HepG2 (cell line): ENCODE data around the gene PROC. TPM values are rescaled to one million over a fixed set of nuclear protein-coding genes. Genes with fewer than 3 reads are reported as not detected.
A peak's percentile ranks its signal among the peaks of the same experiment; 100 is the strongest.

Experiments
- BORCS8-MEF2B ChIP-seq: sonication (generic); formaldehyde crosslinking; IDR thresholded peaks from 2 replicates; pipeline ENCODE4 v1.8.0; 2022; ENCODE audit warnings: mild to moderate bottlenecking, missing genetic modification reagents
- BRCA1 ChIP-seq: sonication (generic); formaldehyde crosslinking; IDR thresholded peaks from 2 replicates; pipeline ENCODE4 v1.4.0; 2020; ENCODE audit warnings: missing genetic modification reagents
- CCDC6 ChIP-seq: sonication (generic); formaldehyde crosslinking; IDR thresholded peaks from 2 replicates; pipeline ENCODE4 v1.8.1; 2022; ENCODE audit warnings: mild to moderate bottlenecking, missing genetic modification reagents, moderate library complexity
- CEBPG ChIP-seq: IDR thresholded peaks from 2 replicates; pipeline ENCODE4 v1.6.1; 2016
- FOSL2 ChIP-seq: sonication (generic); formaldehyde crosslinking; IDR thresholded peaks from 2 replicates; pipeline ENCODE4 v1.4.0; 2020; ENCODE audit warnings: missing genetic modification reagents
- FOXA1 ChIP-seq, 2 experiments: fragments of 450-650 bp in 1 of 2; sonication (generic) in 1 of 2; formaldehyde crosslinking in 1 of 2; IDR thresholded peaks; 2 replicates each; pipeline versions ENCODE4 v1.4.0 to v1.6.1; 2016 to 2020; ENCODE audit warnings: missing genetic modification reagents in 1 of 2
- GZF1 ChIP-seq: sonication (generic); formaldehyde crosslinking; IDR thresholded peaks from 2 replicates; pipeline ENCODE4 v1.5.1; 2020; ENCODE audit warnings: mild to moderate bottlenecking, missing genetic modification reagents
- HMG20A ChIP-seq: IDR thresholded peaks from 2 replicates; pipeline ENCODE4 v1.6.1; 2016; ENCODE audit warnings: borderline replicate concordance
- HNRNPK ChIP-seq: fragments of 200-400 bp; formaldehyde crosslinking; IDR thresholded peaks from 2 replicates; pipeline ENCODE4 v1.6.1; 2018; ENCODE audit warnings: low read length, low read depth, moderate library complexity, mild to moderate bottlenecking; ENCODE audit not compliant: poor library complexity, severe bottlenecking
- MATR3 ChIP-seq: sonication (generic); formaldehyde crosslinking; IDR thresholded peaks from 2 replicates; pipeline ENCODE4 v1.4.0; 2020; ENCODE audit warnings: missing genetic modification reagents
- MEIS1 ChIP-seq: sonication (generic); formaldehyde crosslinking; IDR thresholded peaks from 2 replicates; pipeline ENCODE4 v1.9.0; 2021; ENCODE audit warnings: mild to moderate bottlenecking, missing genetic modification reagents, moderate library complexity, borderline replicate concordance
- NR1H2 ChIP-seq: sonication (generic); formaldehyde crosslinking; IDR thresholded peaks from 2 replicates; pipeline ENCODE4 v1.8.1; 2022; ENCODE audit warnings: low read depth, missing genetic modification reagents, borderline replicate concordance
- PAF1 ChIP-seq: IDR thresholded peaks from 2 replicates; pipeline ENCODE4 v1.6.1; 2016; ENCODE audit warnings: missing genetic modification reagents, missing compliant biosample characterization
- RXRB ChIP-seq: IDR thresholded peaks from 2 replicates; pipeline ENCODE4 v1.6.1; 2016; ENCODE audit warnings: borderline replicate concordance, missing genetic modification reagents, missing compliant biosample characterization
- SIN3B ChIP-seq: fragments of 150-350 bp; IDR thresholded peaks from 2 replicates; pipeline ENCODE4 v1.6.1; 2014; ENCODE audit warnings: low read length
- XRCC5 ChIP-seq: fragments of 200-400 bp; formaldehyde crosslinking; optimal IDR thresholded peaks from 2 replicates; pipeline ENCODE3; 2017; ENCODE audit warnings: mild to moderate bottlenecking, low read length
- ZNF557 ChIP-seq: sonication (generic); formaldehyde crosslinking; IDR thresholded peaks from 2 replicates; pipeline ENCODE4 v1.4.0; 2020; ENCODE audit warnings: missing genetic modification reagents
- ZNF639 ChIP-seq: conservative IDR thresholded peaks from 2 replicates; pipeline ENCODE4 v1.6.1; 2018; ENCODE audit warnings: missing genetic modification reagents
- ZNF7 ChIP-seq: IDR thresholded peaks from 2 replicates; pipeline ENCODE4 v1.6.1; 2016; ENCODE audit warnings: missing biosample characterization, missing genetic modification reagents
- polyA plus RNA-seq, 8 experiments: library from polyadenylated mRNA; depleted of rRNA in 3 of 8; stranded (reverse) in 7 of 8; unstranded in 1 of 8; fragments of >200 nt; fragmentation: Illumina TruSeq in 4 of 8; extraction: Trizol in 4 of 8; gene quantifications; 2 replicates each; pipeline versions ENCODE4 v1.2.1 to v1.2.3, GENCODE V29; 2011 to 2016; ENCODE audit warnings: low read depth in 4 of 8, missing spikeins in 1 of 8, mixed read lengths in 1 of 8; ENCODE audit not compliant: insufficient read depth in 1 of 8
- total RNA-seq, 5 experiments: library from RNA; depleted of rRNA; stranded (reverse); fragments of >200 nt; fragmentation: Illumina TruSeq; extraction: Trizol; gene quantifications; 2 replicates each; pipeline ENCODE4 v1.2.3, GENCODE V29; 2016; ENCODE audit warnings: low read depth in 1 of 5
- TF ChIP-seq, protein P1 (sequence below): sonication (generic); formaldehyde crosslinking; IDR thresholded peaks from 2 replicates; pipeline ENCODE4 v1.4.0; 2020; ENCODE audit warnings: missing genetic modification reagents, borderline replicate concordance
- TF ChIP-seq, protein P2 (sequence below): fragments of 450-650 bp; IDR thresholded peaks from 2 replicates; pipeline ENCODE4 v1.6.1; 2017; ENCODE audit warnings: mild to moderate bottlenecking
- TF ChIP-seq, protein P3 (sequence below): sonication (generic); formaldehyde crosslinking; IDR thresholded peaks from 2 replicates; pipeline ENCODE4 v1.4.0; 2020; ENCODE audit warnings: missing genetic modification reagents, borderline replicate concordance

The PROC gene
- total and polyA plus RNA-seq, 2 of the 13 experiments (the other 11 are each of a cell fraction or from before 2014, with no cell fraction given) = 134 to 185 TPM

DNA sequence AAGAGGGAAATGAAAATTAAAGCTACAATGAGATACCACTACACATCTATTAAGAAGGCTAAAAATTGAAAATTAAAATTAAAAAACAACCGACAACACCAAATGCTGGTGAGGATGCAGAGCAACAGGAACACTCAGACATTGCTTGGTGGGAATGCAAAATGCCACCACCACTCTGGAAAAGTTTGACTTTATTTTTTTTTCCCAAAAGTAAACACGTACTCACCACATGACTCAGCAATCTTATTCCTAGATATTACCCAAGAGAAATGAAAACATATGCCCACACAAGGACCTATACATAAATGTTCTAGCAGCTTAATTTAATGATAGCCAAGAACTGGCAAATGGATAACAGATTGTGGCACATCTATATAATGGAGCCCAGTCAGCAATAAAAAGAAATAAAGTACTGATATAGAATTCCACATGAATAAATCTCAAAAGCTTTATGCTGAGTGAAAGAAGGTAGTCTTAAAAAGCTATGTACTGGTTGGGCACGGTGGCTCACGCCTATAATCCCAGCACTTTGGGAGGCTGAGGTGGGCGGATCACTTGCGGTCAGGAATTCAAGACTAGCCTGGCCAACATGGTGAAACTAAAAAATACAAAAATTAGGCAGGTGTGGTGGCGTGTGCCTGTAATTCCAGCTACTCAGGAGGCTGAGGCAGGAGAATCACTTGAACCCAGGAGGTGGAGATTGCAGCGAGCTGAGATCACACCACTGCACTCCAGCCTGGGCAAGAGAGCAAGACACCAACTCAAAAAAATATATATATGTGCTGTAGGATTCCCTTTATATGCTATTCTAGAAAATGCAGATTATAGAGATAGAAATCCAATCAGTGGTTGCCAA lies 4.2 kb upstream of the PROC start (continued):
- TF ChIP-seq MATR3 (CRISPR knock-in tag) (no peak), GZF1 (CRISPR knock-in tag) (no peak), RXRB (CRISPR knock-in tag) (peak; percentile 76), HNRNPK (no peak), SIN3B (no peak), XRCC5 (no peak), FOXA1 (IDR thresholded peaks at IDR 0.05) (no peak; the same call in 1 of the 2 replicates), FOXA1 (CRISPR knock-in tag; IDR thresholded peaks at IDR 0.05) (peak; percentile 90), MEIS1 (CRISPR knock-in tag) (no peak), HMG20A (peak; percentile 78; the same call in 1 of the 2 replicates), PAF1 (CRISPR knock-in tag) (no peak), ZNF557 (no peak), CEBPG (peak; percentile 76), NR1H2 (CRISPR knock-in tag) (no peak), ZNF7 (CRISPR knock-in tag) (peak; percentile 96), FOSL2 (CRISPR knock-in tag) (peak; percentile 82), ZNF639 (CRISPR knock-in tag) (no peak), BORCS8-MEF2B (CRISPR knock-in tag) (no peak), CCDC6 (CRISPR knock-in tag) (0 out of 2 replicates have a peak, but pooled peaks have one; percentile 16), BRCA1 (CRISPR knock-in tag) (no peak)
- TF ChIP-seq, protein P1, sequence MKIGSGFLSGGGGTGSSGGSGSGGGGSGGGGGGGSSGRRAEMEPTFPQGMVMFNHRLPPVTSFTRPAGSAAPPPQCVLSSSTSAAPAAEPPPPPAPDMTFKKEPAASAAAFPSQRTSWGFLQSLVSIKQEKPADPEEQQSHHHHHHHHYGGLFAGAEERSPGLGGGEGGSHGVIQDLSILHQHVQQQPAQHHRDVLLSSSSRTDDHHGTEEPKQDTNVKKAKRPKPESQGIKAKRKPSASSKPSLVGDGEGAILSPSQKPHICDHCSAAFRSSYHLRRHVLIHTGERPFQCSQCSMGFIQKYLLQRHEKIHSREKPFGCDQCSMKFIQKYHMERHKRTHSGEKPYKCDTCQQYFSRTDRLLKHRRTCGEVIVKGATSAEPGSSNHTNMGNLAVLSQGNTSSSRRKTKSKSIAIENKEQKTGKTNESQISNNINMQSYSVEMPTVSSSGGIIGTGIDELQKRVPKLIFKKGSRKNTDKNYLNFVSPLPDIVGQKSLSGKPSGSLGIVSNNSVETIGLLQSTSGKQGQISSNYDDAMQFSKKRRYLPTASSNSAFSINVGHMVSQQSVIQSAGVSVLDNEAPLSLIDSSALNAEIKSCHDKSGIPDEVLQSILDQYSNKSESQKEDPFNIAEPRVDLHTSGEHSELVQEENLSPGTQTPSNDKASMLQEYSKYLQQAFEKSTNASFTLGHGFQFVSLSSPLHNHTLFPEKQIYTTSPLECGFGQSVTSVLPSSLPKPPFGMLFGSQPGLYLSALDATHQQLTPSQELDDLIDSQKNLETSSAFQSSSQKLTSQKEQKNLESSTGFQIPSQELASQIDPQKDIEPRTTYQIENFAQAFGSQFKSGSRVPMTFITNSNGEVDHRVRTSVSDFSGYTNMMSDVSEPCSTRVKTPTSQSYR = no peak
- TF ChIP-seq, protein P2, sequence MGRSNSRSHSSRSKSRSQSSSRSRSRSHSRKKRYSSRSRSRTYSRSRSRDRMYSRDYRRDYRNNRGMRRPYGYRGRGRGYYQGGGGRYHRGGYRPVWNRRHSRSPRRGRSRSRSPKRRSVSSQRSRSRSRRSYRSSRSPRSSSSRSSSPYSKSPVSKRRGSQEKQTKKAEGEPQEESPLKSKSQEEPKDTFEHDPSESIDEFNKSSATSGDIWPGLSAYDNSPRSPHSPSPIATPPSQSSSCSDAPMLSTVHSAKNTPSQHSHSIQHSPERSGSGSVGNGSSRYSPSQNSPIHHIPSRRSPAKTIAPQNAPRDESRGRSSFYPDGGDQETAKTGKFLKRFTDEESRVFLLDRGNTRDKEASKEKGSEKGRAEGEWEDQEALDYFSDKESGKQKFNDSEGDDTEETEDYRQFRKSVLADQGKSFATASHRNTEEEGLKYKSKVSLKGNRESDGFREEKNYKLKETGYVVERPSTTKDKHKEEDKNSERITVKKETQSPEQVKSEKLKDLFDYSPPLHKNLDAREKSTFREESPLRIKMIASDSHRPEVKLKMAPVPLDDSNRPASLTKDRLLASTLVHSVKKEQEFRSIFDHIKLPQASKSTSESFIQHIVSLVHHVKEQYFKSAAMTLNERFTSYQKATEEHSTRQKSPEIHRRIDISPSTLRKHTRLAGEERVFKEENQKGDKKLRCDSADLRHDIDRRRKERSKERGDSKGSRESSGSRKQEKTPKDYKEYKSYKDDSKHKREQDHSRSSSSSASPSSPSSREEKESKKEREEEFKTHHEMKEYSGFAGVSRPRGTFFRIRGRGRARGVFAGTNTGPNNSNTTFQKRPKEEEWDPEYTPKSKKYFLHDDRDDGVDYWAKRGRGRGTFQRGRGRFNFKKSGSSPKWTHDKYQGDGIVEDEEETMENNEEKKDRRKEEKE = no peak
- TF ChIP-seq, protein P3, sequence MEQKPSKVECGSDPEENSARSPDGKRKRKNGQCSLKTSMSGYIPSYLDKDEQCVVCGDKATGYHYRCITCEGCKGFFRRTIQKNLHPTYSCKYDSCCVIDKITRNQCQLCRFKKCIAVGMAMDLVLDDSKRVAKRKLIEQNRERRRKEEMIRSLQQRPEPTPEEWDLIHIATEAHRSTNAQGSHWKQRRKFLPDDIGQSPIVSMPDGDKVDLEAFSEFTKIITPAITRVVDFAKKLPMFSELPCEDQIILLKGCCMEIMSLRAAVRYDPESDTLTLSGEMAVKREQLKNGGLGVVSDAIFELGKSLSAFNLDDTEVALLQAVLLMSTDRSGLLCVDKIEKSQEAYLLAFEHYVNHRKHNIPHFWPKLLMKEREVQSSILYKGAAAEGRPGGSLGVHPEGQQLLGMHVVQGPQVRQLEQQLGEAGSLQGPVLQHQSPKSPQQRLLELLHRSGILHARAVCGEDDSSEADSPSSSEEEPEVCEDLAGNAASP (CRISPR knock-in tag) = peak; percentile 55; the same call in 1 of the 2 replicates
